GM21390 (cell line): ENCODE measurements around the gene TPH1.

Experiments
- ATAC-seq: cut with Tn5 transposase; IDR thresholded peaks from one replicate; pipeline ENCODE4 v1.9.1; 2021; ENCODE audit not compliant: unreplicated experiment

TPH1 gene

DNA sequence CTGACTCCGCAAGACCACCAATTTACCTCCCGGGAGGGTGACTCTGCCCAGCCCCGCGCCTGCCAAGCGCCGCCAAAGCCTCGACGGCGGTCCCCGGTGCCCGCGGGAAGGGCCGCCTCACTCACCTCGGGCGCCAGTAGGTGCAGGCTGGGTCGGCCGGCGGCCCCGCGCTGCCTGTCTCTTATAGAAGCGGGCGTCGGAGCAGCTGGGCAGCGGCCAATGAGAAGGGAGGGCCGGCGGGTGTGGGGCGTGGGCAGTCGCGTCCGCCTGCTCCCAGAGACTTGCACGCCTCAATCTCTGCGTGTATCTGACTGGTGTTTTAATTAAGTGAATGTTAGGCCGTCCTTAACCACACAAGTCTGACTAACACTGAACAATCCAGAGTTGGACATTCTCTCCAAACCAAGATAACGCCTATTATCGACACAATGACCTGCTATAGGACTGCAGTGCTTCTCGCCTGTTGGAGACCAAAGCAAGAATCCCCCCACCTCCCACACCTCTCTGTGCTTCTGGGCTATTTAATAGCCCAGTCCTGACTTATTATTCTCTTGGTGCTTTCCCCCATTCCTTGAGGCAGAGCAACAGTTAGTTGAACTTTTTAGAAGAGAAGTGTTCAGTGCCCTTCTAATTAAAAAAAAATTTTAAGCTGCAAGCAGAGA lies at the start of gene TPH1:
TSS of gene TPH1 (minus strand) at position 154 of the 662 bp plus-strand sequence. CDS start 5,507 bp downstream, outside the sequence.
- no peak for ATAC-seq

DNA sequence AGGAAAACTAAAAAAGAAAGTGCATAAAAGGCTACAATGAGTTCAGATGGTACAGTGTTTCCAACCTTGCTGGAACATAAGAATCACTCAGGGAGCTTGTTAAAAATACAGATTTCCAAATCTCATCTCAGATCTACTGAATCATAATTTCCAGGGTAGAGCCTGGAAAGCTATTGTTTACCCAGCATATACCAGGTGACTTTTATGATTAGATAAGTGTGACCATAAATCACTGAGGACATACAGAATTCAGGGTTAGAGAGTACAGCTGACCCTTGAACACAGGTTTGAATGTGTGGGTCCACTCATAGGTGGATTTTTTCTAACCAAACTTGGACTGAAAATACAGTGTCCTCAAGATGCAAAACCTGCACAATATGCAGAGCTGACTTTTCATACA lies 47.9 kb upstream of the TPH1 start:
- no peak for ATAC-seq

- no peak for ATAC-seq
Measured at GRCh38 chr11:18091731-18092130, 45.7 kb upstream of the TPH1 start.

GRCh38 chr11:18088966-18089365 lies 42.9 kb upstream of the TPH1 start:
- no peak for ATAC-seq

- no peak for ATAC-seq
Measured at GRCh38 chr11:18088366-18088765, 42.3 kb upstream of the TPH1 start.

DNA sequence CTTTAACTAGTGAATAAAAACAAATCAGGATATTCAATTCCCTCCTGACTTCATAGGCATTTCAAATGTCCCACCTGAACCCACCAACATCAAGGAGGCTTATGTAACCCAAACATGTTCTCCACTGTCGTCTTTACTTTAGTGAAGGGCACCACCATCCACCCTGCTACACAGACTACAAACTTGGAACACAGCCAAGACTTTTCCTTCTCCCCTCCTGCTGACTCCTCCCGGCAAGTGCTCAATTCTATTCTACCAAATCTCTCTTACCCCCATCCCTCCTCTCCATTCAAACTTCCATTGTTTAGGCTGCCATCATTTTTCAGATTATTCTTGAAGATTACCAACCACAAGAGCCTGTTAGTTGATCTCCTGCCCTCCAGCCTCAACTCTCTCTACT lies 35.5 kb upstream of the TPH1 start:
- ATAC-seq: no peak

GRCh38 chr11:18080451-18080850 lies 34.4 kb upstream of the TPH1 start:
- ATAC-seq: no peak

GRCh38 chr11:18078909-18079308 lies 32.8 kb upstream of the TPH1 start:
- ATAC-seq: no peak

DNA sequence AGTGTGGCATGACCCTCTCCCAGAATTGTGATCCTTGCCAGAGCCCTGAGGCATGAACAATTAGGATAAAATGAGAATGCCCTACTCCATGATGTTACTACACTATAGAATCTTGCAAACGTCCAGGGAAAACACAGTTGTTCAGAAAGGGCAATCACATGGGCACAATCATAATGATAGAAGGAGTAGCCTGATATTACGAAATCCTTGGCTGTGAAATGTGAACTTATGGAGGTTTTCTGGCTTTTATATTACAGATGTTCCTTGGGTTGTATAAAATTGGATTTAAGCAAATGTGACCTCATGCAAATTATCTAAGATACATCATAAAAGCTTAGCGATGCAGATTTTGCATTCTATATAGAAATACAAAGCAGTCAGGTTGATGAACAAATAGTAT lies 29.4 kb upstream of the TPH1 start:
- ATAC-seq: no peak

GRCh38 chr11:18071098-18071705 lies 25.1 kb upstream of the TPH1 start:
- no peak for ATAC-seq

DNA sequence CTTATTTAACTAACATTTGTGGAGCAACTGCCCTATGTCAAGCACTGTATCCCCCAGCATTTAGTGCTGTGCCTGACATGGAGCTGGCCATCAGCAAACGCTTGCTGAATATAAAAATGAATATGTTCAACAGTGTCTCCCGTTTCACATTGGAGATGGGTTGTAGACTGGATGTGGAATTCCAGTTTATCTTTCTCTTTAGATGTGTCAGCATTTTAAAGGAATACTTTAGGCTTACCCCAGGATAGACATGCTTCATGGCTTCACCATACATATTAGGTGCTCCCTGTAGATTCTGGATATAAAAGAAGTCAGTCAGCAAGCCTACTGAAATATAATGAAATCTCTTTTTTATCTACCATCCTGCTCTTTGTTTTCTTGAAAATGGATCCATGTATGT lies 21.3 kb upstream of the TPH1 start:
- no peak for ATAC-seq

DNA sequence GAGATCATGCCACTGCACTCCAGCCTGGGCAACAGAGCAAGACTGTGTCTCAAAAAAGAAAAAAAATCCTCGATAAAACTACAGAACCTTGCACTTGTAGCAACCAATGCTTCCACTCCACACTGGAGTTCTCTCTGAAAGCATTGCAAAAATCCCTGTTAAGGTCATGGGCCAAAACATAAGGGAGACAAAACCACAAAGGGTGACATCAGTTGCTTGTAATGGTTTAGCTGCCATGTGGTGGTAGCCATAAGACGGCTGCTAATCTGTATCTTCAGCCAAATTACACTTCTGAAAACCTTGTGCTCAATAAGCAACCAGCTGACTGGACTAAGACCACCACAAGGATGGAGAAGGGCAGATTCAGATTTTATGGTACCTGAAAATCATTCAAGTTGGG lies 20.6 kb upstream of the TPH1 start:
- ATAC-seq: no peak

DNA sequence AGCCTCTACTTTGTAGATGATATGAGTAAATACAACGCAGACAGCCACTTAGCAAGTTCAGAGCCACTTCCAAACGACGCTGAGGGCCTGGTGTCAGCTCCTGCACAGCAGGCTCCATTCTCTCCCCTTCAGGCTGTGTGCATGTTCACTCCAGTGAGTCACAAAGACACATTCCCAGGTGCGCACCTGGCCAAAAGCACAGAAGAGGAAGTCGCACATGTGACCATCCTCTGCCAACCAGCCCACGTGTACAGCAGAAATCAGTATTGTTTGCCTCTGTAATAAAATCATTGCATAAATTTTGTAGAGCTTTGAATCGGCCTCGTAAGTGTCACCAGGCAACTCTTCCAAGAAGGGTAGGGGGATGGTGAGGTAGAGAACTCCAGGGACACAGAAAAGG lies 19.5 kb upstream of the TPH1 start:
- no peak for ATAC-seq

DNA sequence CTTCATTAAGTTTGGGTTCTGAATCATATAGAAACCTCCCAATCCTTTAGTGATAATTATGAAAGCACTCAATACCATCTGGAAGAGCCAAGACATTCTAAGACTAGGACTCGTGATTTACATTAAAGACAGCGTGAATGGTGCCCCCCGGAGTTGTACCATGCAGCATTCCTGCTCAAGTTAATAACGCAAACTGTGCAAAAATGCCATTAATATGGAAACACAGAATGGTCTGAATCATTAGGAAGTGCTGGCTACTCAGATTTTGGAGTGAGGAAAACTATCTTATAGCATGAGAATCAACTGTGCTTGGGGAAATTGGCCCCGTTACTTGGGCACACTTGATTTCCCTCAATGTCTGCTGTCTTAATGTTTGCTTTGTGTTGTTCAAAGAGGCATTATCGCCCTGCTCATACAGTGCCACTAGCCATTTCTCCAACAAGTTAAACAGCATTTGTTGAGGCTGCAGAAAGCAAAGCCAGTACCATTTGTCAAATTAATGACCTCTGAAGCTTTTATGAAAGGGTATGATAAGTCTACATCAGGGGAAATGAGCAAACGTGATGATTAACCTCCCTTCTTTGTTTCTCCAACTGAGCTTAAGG lies 18.5 kb upstream of the TPH1 start:
- no peak for ATAC-seq

- no peak for ATAC-seq
Measured at GRCh38 chr11:18063862-18064434, 17.9 kb upstream of the TPH1 start.

DNA sequence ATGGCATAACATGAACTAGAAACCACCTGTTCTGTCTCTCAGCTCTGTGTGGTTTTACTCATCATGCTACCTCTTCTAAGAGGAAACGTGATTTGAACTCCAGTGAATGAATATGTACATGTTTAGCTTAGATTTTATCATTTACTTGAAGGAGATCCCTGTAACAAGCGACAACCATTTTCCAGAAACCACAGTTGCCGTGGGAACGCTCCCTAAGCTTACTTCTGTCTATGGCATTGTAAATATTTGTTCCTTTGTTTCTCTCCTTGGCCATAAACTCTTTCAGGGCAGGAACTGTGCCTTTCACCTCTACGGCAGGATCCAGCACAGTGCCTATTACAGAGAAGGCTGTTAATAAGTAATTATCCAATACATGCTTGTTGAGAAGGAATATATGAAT lies 17.1 kb upstream of the TPH1 start:
- no peak for ATAC-seq

- ATAC-seq: no peak
Measured at GRCh38 chr11:18061351-18061750, 15.3 kb upstream of the TPH1 start.

GRCh38 chr11:18056561-18057181 lies 10.6 kb upstream of the TPH1 start:
- no peak for ATAC-seq

- no peak for ATAC-seq
Measured at GRCh38 chr11:18054511-18055103, 8.5 kb upstream of the TPH1 start.

GRCh38 chr11:18050848-18051247 lies 4.8 kb upstream of the TPH1 start:
- no peak for ATAC-seq

GRCh38 chr11:18036456-18036855 lies 9.6 kb downstream of the TPH1 start:
- no peak for ATAC-seq
